HFFc6 (cell line): ENCODE data around the gene IBA57. TPM values are rescaled to one million over a fixed set of nuclear protein-coding genes. Genes with fewer than 3 reads are reported as not detected.

Source experiments
- DNase-seq: peaks from one replicate; pipeline ENCODE4 v3.0.0-alpha.2; 2018
- H3K27ac Mint-ChIP-seq: 2 replicates; pipeline ENCODE4 v1.8.0; 2020; ENCODE audit warnings: mild to moderate bottlenecking, mixed read lengths
- H3K27me3 Mint-ChIP-seq: 2 replicates; pipeline ENCODE4 v1.8.0; 2021; ENCODE audit warnings: mild to moderate bottlenecking, moderate library complexity, mixed read lengths; ENCODE audit not compliant: insufficient read depth
- H3K36me3 Mint-ChIP-seq: 2 replicates; pipeline ENCODE4 v1.8.0; 2021; ENCODE audit warnings: low read depth, mixed read lengths
- H3K4me1 Mint-ChIP-seq: 2 replicates; pipeline ENCODE4 v1.8.0; 2020; ENCODE audit warnings: low read depth, mixed read lengths
- H3K4me3 Mint-ChIP-seq: 2 replicates; pipeline ENCODE4 v1.8.0; 2020; ENCODE audit warnings: mild to moderate bottlenecking, moderate library complexity, mixed read lengths
- H3K9me3 Mint-ChIP-seq: 2 replicates; pipeline ENCODE4 v1.8.0; 2020; ENCODE audit warnings: mild to moderate bottlenecking, mixed read lengths
- total RNA-seq, 6 experiments: library from RNA; stranded (reverse); fragmentation: NEBNext Ultra II Directional; extraction: Animal tissue kit (Norgen Biotek cat#: 25700); gene quantifications; 2 replicates in 1 of 6; 3 replicates in 5 of 6; pipeline ENCODE4 v1.2.3, GENCODE V29; 2021
- TF ChIP-seq, protein P1 (sequence below): fragments of 200-600 bp; sonication (generic); IDR thresholded peaks from 2 replicates; pipeline ENCODE4 v1.5.0; 2021; ENCODE audit warnings: antibody characterized with exemption, mild to moderate bottlenecking

The IBA57 gene
- total RNA-seq, 6 experiments from 2014 or later, result 4.2 to 5.8 (median 4.7) TPM

GRCh38 chr1:228146417-228147150 lies 19.0 kb upstream of the IBA57 start:
- H3K9me3 Mint-ChIP-seq, result no peaks in the 10 kb centered on the region
- TF ChIP-seq, protein P1, sequence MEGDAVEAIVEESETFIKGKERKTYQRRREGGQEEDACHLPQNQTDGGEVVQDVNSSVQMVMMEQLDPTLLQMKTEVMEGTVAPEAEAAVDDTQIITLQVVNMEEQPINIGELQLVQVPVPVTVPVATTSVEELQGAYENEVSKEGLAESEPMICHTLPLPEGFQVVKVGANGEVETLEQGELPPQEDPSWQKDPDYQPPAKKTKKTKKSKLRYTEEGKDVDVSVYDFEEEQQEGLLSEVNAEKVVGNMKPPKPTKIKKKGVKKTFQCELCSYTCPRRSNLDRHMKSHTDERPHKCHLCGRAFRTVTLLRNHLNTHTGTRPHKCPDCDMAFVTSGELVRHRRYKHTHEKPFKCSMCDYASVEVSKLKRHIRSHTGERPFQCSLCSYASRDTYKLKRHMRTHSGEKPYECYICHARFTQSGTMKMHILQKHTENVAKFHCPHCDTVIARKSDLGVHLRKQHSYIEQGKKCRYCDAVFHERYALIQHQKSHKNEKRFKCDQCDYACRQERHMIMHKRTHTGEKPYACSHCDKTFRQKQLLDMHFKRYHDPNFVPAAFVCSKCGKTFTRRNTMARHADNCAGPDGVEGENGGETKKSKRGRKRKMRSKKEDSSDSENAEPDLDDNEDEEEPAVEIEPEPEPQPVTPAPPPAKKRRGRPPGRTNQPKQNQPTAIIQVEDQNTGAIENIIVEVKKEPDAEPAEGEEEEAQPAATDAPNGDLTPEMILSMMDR, result no peak
- DNase-seq, result no peak
- H3K27ac Mint-ChIP-seq, result no peak overlapping the region
- H3K4me1 Mint-ChIP-seq, result peaks cover 23% of the 10 kb centered on the region
- no peak overlapping the region for H3K4me3 Mint-ChIP-seq
- H3K27me3 Mint-ChIP-seq, result no peaks in the 10 kb centered on the region; the same call in none of the 2 replicates
- H3K36me3 Mint-ChIP-seq, result no peaks in the 10 kb centered on the region

DNA sequence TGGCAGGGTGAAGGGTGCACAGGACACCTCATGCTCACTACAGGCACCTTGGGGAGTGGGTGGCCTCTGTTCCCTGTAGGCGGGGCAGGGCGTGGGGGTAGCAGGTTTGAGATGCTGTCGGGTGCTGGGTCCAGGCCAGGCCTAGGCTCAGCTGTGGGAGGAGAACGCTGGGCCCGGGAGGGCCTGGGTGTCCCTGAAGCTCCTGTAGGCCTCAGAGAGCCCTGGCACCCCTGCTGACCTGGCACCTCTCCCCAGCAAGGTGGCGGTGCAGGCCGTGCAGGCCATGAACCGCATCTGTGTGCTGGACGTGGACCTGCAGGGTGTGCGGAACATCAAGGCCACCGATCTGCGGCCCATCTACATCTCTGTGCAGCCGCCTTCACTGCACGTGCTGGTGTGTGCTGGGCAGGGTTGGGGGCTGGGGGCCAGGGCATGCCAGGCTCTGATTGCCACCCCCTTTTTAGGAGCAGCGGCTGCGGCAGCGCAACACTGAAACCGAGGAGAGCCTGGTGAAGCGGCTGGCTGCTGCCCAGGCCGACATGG lies 18.4 kb upstream of the IBA57 start:
- H3K36me3 Mint-ChIP-seq, result no peaks in the 10 kb centered on the region
- no peaks in the 10 kb centered on the region for H3K9me3 Mint-ChIP-seq
- no peak overlapping the region for H3K4me3 Mint-ChIP-seq
- no peak overlapping the region for H3K27ac Mint-ChIP-seq
- no peaks in the 10 kb centered on the region; the same call in none of the 2 replicates for H3K27me3 Mint-ChIP-seq
- TF ChIP-seq, protein P1, result no peak
- H3K4me1 Mint-ChIP-seq, result peaks cover 23% of the 10 kb centered on the region
- DNase-seq, result no peak

- H3K4me1 Mint-ChIP-seq, result peaks cover 21% of the 10 kb centered on the region
- no peak for DNase-seq
- H3K27me3 Mint-ChIP-seq, result no peaks in the 10 kb centered on the region; the same call in none of the 2 replicates
- H3K4me3 Mint-ChIP-seq, result no peak overlapping the region
- TF ChIP-seq, protein P1, result no peak
- no peak overlapping the region for H3K27ac Mint-ChIP-seq
- no peaks in the 10 kb centered on the region for H3K9me3 Mint-ChIP-seq
- no peaks in the 10 kb centered on the region for H3K36me3 Mint-ChIP-seq
These were observed 17.8 kb upstream of the IBA57 start for GRCh38 chr1:228147768-228148167.

GRCh38 chr1:228148196-228148861 lies 17.3 kb upstream of the IBA57 start:
- Mint-ChIP-seq H3K9me3 (no peaks in the 10 kb centered on the region), H3K36me3 (no peaks in the 10 kb centered on the region), H3K27me3 (no peaks in the 10 kb centered on the region; the same call in 1 of the 2 replicates), H3K4me1 (peaks cover 16% of the 10 kb centered on the region), H3K4me3 (no peak overlapping the region), H3K27ac (no peak overlapping the region)
- TF ChIP-seq, protein P1, result no peak
- DNase-seq, result no peak

- Mint-ChIP-seq H3K9me3 (no peaks in the 10 kb centered on the region), H3K4me3 (no peak overlapping the region), H3K4me1 (peaks cover 9% of the 10 kb centered on the region), H3K27me3 (no peaks in the 10 kb centered on the region; the same call in 1 of the 2 replicates), H3K36me3 (no peaks in the 10 kb centered on the region), H3K27ac (peak overlapping the region; percentile 43; the same call in 1 of the 2 replicates)
- DNase-seq, result no peak
- TF ChIP-seq, protein P1, result no peak
These were observed 16.6 kb upstream of the IBA57 start for GRCh38 chr1:228148935-228149405.
